Nephron progenitor cell (in vitro differentiated cells): ENCODE data around the gene AGBL4.

ENCODE experiments used
- DNase-seq: peaks from one replicate; pipeline ENCODE4 v3.0.0; 2021
- H3K27ac Mint-ChIP-seq: 2 replicates; pipeline ENCODE4 v1.8.0; 2021; ENCODE audit warnings: mild to moderate bottlenecking, moderate library complexity, mixed read lengths
- H3K27me3 Mint-ChIP-seq: 2 replicates; pipeline ENCODE4 v1.8.0; 2021; ENCODE audit warnings: mild to moderate bottlenecking, low read depth, mixed read lengths; ENCODE audit not compliant: poor library complexity
- H3K36me3 Mint-ChIP-seq: 2 replicates; pipeline ENCODE4 v1.8.0; 2021; ENCODE audit warnings: low read depth, mixed read lengths
- H3K4me1 Mint-ChIP-seq: 2 replicates; pipeline ENCODE4 v1.8.0; 2021; ENCODE audit warnings: mixed read lengths
- H3K4me3 Mint-ChIP-seq: 2 replicates; pipeline ENCODE4 v1.8.0; 2021; ENCODE audit warnings: mild to moderate bottlenecking, moderate library complexity, mixed read lengths
- H3K9me3 Mint-ChIP-seq: 2 replicates; pipeline ENCODE4 v1.8.0; 2021; ENCODE audit warnings: mild to moderate bottlenecking, moderate library complexity, mixed read lengths
- TF ChIP-seq, protein P1 (sequence below): fragments of 200-600 bp; sonication (generic); IDR thresholded peaks from 2 replicates; pipeline ENCODE4 v1.5.0; 2021; ENCODE audit warnings: antibody characterized with exemption

AGBL4 gene

DNA sequence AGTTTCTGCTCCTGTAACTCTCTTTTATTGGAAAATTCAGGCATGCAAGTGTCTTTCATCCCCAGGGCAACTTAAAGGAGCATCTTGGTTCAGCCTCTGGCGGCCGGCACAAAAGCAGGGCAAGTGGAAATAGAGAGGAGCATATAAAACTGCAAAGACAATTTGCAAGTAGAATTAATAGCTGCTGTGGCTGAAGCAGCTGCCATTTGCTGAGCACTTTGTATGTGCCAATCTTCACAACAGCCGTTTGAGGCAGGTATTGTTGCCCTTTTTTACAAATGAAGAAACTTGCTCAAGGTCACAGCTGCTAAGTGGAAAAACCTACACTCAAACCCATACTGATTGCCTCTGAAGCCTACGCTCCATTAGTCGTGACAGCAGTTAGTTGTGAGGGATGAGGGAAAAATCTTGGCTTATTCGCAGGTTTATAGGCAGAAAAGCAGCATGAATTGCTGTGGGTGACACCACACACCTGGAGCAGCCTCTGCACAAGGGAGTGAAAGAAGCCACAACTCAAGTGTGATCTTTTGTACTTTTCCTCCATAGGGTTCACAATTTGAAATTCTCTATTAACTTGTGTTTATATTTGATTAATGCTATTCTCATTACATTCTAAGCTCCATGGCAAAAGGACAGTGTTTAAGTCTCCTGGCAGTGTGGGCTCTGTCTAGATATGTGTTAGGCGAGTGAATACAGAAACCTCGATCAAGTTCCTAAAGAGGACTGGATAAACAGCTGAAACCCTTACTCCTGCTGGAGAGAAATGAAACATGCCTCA is 1148.0 kb downstream of the AGBL4 start:
- no peaks in the 10 kb centered on the region for H3K9me3 Mint-ChIP-seq
- no peak for DNase-seq
- TF ChIP-seq, protein P1, sequence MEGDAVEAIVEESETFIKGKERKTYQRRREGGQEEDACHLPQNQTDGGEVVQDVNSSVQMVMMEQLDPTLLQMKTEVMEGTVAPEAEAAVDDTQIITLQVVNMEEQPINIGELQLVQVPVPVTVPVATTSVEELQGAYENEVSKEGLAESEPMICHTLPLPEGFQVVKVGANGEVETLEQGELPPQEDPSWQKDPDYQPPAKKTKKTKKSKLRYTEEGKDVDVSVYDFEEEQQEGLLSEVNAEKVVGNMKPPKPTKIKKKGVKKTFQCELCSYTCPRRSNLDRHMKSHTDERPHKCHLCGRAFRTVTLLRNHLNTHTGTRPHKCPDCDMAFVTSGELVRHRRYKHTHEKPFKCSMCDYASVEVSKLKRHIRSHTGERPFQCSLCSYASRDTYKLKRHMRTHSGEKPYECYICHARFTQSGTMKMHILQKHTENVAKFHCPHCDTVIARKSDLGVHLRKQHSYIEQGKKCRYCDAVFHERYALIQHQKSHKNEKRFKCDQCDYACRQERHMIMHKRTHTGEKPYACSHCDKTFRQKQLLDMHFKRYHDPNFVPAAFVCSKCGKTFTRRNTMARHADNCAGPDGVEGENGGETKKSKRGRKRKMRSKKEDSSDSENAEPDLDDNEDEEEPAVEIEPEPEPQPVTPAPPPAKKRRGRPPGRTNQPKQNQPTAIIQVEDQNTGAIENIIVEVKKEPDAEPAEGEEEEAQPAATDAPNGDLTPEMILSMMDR, result no peak
- no peaks in the 10 kb centered on the region for H3K36me3 Mint-ChIP-seq
- no peak overlapping the region for H3K4me3 Mint-ChIP-seq
- H3K27ac Mint-ChIP-seq, result no peak overlapping the region
- H3K4me1 Mint-ChIP-seq, result peaks cover 7% of the 10 kb centered on the region
- H3K27me3 Mint-ChIP-seq, result peaks cover 12% of the 10 kb centered on the region

DNA sequence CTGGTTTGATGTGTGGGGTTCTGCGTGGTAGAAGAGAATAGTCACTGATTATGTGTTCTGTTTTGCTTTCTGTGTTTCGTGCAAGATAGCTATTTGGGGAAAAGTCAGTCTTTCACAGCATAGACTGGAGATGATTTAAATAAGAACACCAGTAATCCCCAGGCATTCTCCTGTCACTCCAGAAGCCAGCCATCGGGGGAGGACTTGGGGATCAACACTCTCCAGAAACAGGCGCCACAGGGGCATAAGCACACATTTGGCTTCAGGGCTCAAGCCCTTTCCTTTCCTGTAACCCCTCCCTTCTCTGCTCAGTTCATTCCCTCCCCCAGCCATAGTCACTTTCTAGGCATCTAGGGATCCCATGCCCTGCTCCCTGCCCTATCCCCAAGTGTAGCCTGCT is 1149.8 kb downstream of the AGBL4 start:
- DNase-seq, result no peak
- Mint-ChIP-seq H3K36me3 (no peaks in the 10 kb centered on the region), H3K27me3 (peaks cover 14% of the 10 kb centered on the region), H3K4me3 (no peak overlapping the region), H3K4me1 (peaks cover 7% of the 10 kb centered on the region), H3K27ac (no peak overlapping the region), H3K9me3 (no peaks in the 10 kb centered on the region)
- TF ChIP-seq, protein P1, result no peak

DNA sequence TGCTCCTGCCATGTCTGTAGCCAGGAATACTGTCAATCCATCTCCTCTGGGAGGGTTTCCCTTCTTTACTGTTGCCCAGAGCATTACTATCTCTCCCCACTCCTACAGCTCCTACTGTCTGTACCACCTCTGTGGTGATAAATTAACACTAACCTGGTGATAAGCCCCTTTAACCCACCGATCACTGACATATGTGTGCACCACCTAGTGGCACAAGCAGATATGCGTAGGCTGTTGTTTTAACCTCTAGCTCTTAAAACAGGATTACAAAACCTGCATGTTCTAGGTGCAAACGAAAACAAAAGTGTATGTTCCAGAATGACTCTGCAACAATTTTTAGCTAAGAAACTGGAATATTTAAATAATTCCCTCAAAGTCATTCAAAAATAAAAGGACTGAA is 1153.2 kb downstream of the AGBL4 start:
- no peaks in the 10 kb centered on the region for H3K36me3 Mint-ChIP-seq
- H3K27me3 Mint-ChIP-seq, result peaks cover 12% of the 10 kb centered on the region
- no peaks in the 10 kb centered on the region for H3K4me1 Mint-ChIP-seq
- DNase-seq, result peak; percentile 7
- no peaks in the 10 kb centered on the region for H3K9me3 Mint-ChIP-seq
- TF ChIP-seq, protein P1, result peak; percentile 44
- no peak overlapping the region for H3K27ac Mint-ChIP-seq
- no peak overlapping the region for H3K4me3 Mint-ChIP-seq

DNA sequence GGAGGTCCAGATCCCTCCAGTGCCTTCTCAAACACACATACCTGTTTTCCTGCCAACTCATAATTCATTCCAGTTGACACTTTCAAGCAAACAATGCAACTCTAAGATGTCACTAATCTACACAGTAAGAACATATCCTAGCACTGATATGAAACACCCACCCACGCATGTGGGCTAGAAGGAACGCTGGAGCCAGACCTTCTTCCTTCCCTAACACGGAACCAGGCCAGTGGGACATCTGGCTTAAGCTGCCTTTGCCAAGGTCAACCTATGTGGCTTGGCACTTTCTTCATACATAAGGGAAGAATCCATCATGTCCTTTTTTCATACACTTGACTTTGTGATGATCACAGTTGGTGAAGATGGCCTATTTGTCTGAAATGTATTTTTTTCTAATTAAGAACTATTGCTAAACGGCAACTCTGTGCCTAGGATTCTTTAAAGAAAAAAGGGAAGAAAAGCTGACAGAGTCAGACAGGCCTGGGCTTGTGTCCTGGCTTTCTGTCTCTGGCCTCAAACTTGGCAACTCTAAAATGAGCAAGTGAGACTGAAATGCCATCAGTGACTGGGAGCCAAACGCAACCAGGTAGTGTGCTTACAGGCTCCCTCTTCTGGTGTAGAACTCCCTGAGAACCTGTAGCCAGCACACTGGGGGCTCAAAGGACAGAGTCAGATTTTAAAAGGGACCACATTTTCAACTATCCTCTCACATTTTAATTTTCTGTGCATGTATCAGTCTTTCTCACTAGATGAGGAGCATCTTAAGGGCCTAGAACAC is 1154.4 kb downstream of the AGBL4 start:
- Mint-ChIP-seq H3K9me3 (no peaks in the 10 kb centered on the region), H3K27ac (no peak overlapping the region), H3K27me3 (peaks cover 11% of the 10 kb centered on the region), H3K4me1 (no peaks in the 10 kb centered on the region), H3K36me3 (no peaks in the 10 kb centered on the region), H3K4me3 (no peak overlapping the region)
- no peak for DNase-seq
- TF ChIP-seq, protein P1, result no peak

DNA sequence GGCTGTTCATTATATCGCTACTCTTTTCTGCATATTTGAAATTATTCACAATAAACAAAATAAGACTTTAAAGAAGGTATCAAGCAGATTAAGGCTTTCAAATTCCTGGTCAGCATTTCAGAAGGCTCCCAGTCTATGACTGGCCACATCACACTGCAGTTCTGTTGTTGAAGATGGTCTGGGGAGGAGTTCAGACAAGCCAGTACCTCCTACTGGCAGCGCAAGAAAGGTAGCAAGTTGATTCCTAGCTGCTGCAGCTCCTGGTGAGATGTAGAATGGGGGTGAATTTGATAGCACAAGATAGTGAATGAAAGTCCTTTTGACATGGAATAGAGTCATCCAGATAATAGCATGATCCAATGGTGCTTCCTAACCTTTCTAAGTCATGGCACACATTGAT is 1158.8 kb downstream of the AGBL4 start:
- no peak for DNase-seq
- H3K36me3 Mint-ChIP-seq, result no peaks in the 10 kb centered on the region
- H3K9me3 Mint-ChIP-seq, result peaks cover 27% of the 10 kb centered on the region
- no peak overlapping the region for H3K4me3 Mint-ChIP-seq
- H3K4me1 Mint-ChIP-seq, result no peaks in the 10 kb centered on the region
- H3K27ac Mint-ChIP-seq, result no peak overlapping the region
- peaks cover 2% of the 10 kb centered on the region for H3K27me3 Mint-ChIP-seq
- TF ChIP-seq, protein P1, result no peak
